K562 (cell line): ENCODE measurements around the gene PRSS12.

Source experiments
- CREB1 ChIP-seq, 2 experiments: sonication (generic) in 1 of 2; formaldehyde crosslinking in 1 of 2; IDR thresholded peaks; 2 replicates each; pipeline versions ENCODE4 v1.6.1 to v1.8.0; 2012 to 2022; ENCODE audit warnings: inconsistent platforms in 1 of 2, mild to moderate bottlenecking in 1 of 2, missing genetic modification reagents in 1 of 2, moderate library complexity in 1 of 2
- CTCF ChIP-seq, 3 experiments: IDR thresholded peaks in 2 of 3; conservative IDR thresholded peaks in 1 of 3; 2 replicates each; pipeline ENCODE4 v1.5.1; 2011 to 2012; ENCODE audit warnings: low read length in 3 of 3, mild to moderate bottlenecking in 3 of 3, control low read depth in 2 of 3, improper control_type of control experiment in 1 of 3, inconsistent platforms in 1 of 3, low read depth in 1 of 3, mixed read lengths in 1 of 3, moderate library complexity in 1 of 3; ENCODE audit not compliant: insufficient read depth in 2 of 3
- FOXJ3 ChIP-seq: sonication (generic); formaldehyde crosslinking; IDR thresholded peaks from 2 replicates; pipeline ENCODE4 v1.4.0; 2020; ENCODE audit warnings: mild to moderate bottlenecking, missing genetic modification reagents
- GTF2F1 ChIP-seq: IDR thresholded peaks from 2 replicates; pipeline ENCODE4 v1.6.1; 2011; ENCODE audit warnings: low read depth, low read length, improper control_type of control experiment
- JUN ChIP-seq, 2 experiments: sonication (generic) in 1 of 2; formaldehyde crosslinking in 1 of 2; IDR thresholded peaks; 2 replicates each; pipeline versions ENCODE4 v1.6.1 to v1.8.0; 2012 to 2022; ENCODE audit warnings: borderline replicate concordance in 2 of 2, mild to moderate bottlenecking in 2 of 2, improper control_type of control experiment in 1 of 2, low read depth in 1 of 2, low read length in 1 of 2, missing genetic modification reagents in 1 of 2
- USF1 ChIP-seq: sonication (generic); formaldehyde crosslinking; IDR thresholded peaks from 2 replicates; pipeline ENCODE4 v1.9.0; 2022; ENCODE audit warnings: mild to moderate bottlenecking, missing genetic modification reagents
- ZNF197 ChIP-seq: fragments of 200-800 bp; sonication (Bioruptor generic); IDR thresholded peaks from 2 replicates; pipeline ENCODE4 v1.6.1; 2016; ENCODE audit warnings: low read depth, missing genetic modification characterization, missing compliant biosample characterization
- ZNF512 ChIP-seq: IDR thresholded peaks from 2 replicates; pipeline ENCODE4 v1.6.1; 2016; ENCODE audit warnings: missing genetic modification characterization, missing compliant biosample characterization

GRCh38 chr4:118260309-118260708 is 92.5 kb downstream of the PRSS12 start:
- TF ChIP-seq GTF2F1 (no peak), JUN (IDR thresholded peaks at IDR 0.05; ENCODE audit: borderline replicate concordance, low read depth, low read length) (no peak), JUN (CRISPR knock-in tag; IDR thresholded peaks at IDR 0.05; ENCODE audit: borderline replicate concordance) (no peak), CTCF (IDR thresholded peaks at IDR 0.05 in 2 of 3, conservative IDR thresholded peaks at IDR 0.05 in 1 of 3; ENCODE audit: insufficient read depth in 2 of 3, low read depth in 1 of 3, low read length in 3 of 3) (no peak), ZNF197 (CRISPR knock-in tag) (no peak), USF1 (CRISPR knock-in tag) (no peak), ZNF512 (no peak), FOXJ3 (CRISPR knock-in tag) (no peak), CREB1 (IDR thresholded peaks at IDR 0.05) (no peak), CREB1 (CRISPR knock-in tag; IDR thresholded peaks at IDR 0.05) (no peak)
